Vagina (tissue), 2 donors: ENCODE data around the gene DGKE. TPM values are rescaled to one million over a fixed set of nuclear protein-coding genes. Genes with fewer than 3 reads are reported as not detected.

Experiments used
- DNase-seq, 2 donors: peaks; one replicate each; pipeline ENCODE4 v3.0.0-alpha.2; 2017; ENCODE audit errors: extremely low spot score in 2 of 2
- H3K27ac ChIP-seq: fragments of 200-600 bp; sonication (generic); one replicate; pipeline ENCODE4 v1.5.1; 2019
- H3K27me3 ChIP-seq: fragments of 200-600 bp; sonication (generic); one replicate; pipeline ENCODE4 v1.5.1; 2019
- H3K36me3 ChIP-seq, 2 donors: fragments of 200-600 bp; sonication (generic); one replicate each; pipeline ENCODE4 v1.5.1; 2017 to 2019
- H3K4me1 ChIP-seq: fragments of 200-600 bp; sonication (generic); one replicate; pipeline ENCODE4 v1.5.1; 2019
- H3K4me3 ChIP-seq, 2 donors: fragments of 200-600 bp; sonication (generic); 1 replicate in 1 of 2; 2 replicates in 1 of 2; pipeline ENCODE4 v1.5.1; 2016 to 2019
- H3K9me3 ChIP-seq: fragments of 200-600 bp; sonication (generic); one replicate; pipeline ENCODE4 v1.5.1; 2019
- POLR2A ChIP-seq, 2 donors: fragments of 450-650 bp; IDR thresholded peaks; one replicate each; pipeline ENCODE4 v1.6.1; 2017; ENCODE audit warnings: antibody characterized with exemption in 2 of 2, mild to moderate bottlenecking in 2 of 2, moderate library complexity in 2 of 2
- POLR2AphosphoS5 ChIP-seq, 2 donors: sonication (generic); formaldehyde crosslinking; IDR thresholded peaks; one replicate each; pipeline ENCODE4 v1.9.0; 2017; ENCODE audit warnings: antibody characterized with exemption in 2 of 2, mild to moderate bottlenecking in 2 of 2, low read depth in 1 of 2; ENCODE audit not compliant: insufficient read depth in 1 of 2
- intact Hi-C: fragments of 100-400 bp; cut with DNase I; formaldehyde crosslinking; loops from one replicate; pipeline ENCODE4 v1.15.1; 2023
- total RNA-seq: library from RNA; depleted of rRNA; stranded (reverse); fragments of >200 nt; gene quantifications from one replicate; pipeline ENCODE4 v1.2.3, GENCODE V29; 2016
- TF ChIP-seq, protein P1 (sequence below), 3 experiments: fragments of 450-650 bp in 2 of 3; fragments of 200-600 bp in 1 of 3; sonication (generic) in 1 of 3; IDR thresholded peaks; one replicate each; pipeline ENCODE4 v1.5.1; 2017 to 2019; ENCODE audit warnings: antibody characterized with exemption in 3 of 3, mild to moderate bottlenecking in 2 of 3, moderate library complexity in 2 of 3

DGKE gene
- total RNA-seq, 1 donor from 2014 or later = 13.0 TPM

DNA sequence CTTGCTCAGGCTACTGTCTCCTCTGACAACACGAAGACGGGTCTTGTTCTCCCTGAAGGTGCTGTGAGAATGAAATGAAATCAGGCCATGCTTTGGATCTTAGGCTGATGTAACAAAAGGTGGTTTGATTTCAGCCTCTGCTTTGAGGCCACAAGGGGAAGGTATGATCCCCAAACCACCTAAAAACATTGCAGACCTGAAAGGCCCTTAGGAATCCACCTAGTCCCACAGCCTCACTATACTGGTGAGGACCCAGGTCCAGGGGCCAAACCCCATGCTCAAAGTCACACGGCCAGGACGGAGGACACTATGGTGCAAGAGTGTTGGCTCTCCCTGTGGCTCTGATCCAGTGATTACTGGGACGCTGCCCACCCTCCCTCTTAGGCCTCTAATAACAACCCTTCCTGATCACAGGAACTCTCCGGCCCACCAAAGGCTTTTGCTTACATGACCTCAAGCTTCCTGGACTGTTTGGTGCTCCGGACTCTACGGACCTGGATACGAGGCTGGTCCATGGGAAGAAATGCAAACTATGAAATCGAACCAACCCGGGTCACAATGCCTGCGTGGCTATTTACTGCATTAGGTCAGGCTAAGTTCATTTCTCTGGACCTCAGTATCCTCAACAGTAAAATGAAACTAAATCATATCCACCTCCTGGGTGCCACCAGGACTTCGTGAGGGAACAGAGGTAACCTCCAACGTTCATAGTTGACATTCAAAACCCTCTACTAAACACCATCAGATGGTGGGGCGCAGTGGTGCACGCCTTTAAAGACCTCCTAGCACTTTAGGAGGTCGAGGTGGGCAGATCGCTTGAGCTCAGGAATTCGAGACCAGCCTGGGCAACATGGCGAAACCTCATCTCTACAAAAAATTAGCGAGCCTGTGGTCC, 78.4 kb downstream of the DGKE start:
- TF ChIP-seq, protein P1, sequence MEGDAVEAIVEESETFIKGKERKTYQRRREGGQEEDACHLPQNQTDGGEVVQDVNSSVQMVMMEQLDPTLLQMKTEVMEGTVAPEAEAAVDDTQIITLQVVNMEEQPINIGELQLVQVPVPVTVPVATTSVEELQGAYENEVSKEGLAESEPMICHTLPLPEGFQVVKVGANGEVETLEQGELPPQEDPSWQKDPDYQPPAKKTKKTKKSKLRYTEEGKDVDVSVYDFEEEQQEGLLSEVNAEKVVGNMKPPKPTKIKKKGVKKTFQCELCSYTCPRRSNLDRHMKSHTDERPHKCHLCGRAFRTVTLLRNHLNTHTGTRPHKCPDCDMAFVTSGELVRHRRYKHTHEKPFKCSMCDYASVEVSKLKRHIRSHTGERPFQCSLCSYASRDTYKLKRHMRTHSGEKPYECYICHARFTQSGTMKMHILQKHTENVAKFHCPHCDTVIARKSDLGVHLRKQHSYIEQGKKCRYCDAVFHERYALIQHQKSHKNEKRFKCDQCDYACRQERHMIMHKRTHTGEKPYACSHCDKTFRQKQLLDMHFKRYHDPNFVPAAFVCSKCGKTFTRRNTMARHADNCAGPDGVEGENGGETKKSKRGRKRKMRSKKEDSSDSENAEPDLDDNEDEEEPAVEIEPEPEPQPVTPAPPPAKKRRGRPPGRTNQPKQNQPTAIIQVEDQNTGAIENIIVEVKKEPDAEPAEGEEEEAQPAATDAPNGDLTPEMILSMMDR (IDR thresholded peaks at IDR 0.05) = no peak
- TF ChIP-seq POLR2AphosphoS5 (IDR thresholded peaks at IDR 0.05; ENCODE audit: insufficient read depth in 1 of 2, low read depth in 1 of 2) (no peak), POLR2A (IDR thresholded peaks at IDR 0.05) (no peak)
- no peaks in the 10 kb centered on the region for H3K9me3 ChIP-seq
- no peaks in the 10 kb centered on the region for H3K27me3 ChIP-seq
- peak overlapping the region; percentile 96 for H3K27ac ChIP-seq
- H3K36me3 ChIP-seq = peaks cover 0 to 9% of the 10 kb centered on the region in 2 donors
- intact Hi-C loops = loop anchor here (5.0 kb wide), 1 partner anchor 80 kb away; the partner anchor contains the start of genes C17orf67 and DGKE
- no peak for DNase-seq
- H3K4me1 ChIP-seq = peaks cover 65% of the 10 kb centered on the region
- peak overlapping the region; percentile 78 to 83 for H3K4me3 ChIP-seq

DNA sequence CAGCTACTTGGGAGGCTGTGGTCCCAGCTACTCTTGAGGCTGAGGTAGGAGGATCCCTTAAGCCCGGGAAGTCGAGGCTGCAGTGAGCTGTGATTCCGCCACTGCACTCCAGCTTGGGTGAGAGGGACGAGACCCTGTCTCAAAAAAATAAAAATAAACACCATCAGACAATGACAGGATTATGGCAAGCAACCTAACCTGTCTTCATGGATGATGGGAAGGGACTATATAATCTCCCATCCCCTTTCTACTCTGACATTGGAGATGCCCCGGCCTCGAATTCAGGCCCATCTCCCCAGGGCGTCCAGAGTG, 79.0 kb downstream of the DGKE start:
- Histone ChIP-seq H3K27me3 (no peaks in the 10 kb centered on the region), H3K9me3 (no peaks in the 10 kb centered on the region), H3K4me3 (peak overlapping the region; percentile 78 to 83), H3K4me1 (peaks cover 65% of the 10 kb centered on the region), H3K27ac (peak overlapping the region; percentile 96), H3K36me3 (peaks cover 0 to 3% of the 10 kb centered on the region in 2 donors)
- TF ChIP-seq, protein P1 (IDR thresholded peaks at IDR 0.05) = no peak
- TF ChIP-seq POLR2AphosphoS5 (IDR thresholded peaks at IDR 0.05; ENCODE audit: insufficient read depth in 1 of 2, low read depth in 1 of 2) = no peak
- TF ChIP-seq POLR2A (IDR thresholded peaks at IDR 0.05) = no peak
- intact Hi-C loops = loop anchor here (5.0 kb wide), 1 partner anchor 81 kb away; the partner anchor contains the start of genes C17orf67 and DGKE
- no peak for DNase-seq

DNA sequence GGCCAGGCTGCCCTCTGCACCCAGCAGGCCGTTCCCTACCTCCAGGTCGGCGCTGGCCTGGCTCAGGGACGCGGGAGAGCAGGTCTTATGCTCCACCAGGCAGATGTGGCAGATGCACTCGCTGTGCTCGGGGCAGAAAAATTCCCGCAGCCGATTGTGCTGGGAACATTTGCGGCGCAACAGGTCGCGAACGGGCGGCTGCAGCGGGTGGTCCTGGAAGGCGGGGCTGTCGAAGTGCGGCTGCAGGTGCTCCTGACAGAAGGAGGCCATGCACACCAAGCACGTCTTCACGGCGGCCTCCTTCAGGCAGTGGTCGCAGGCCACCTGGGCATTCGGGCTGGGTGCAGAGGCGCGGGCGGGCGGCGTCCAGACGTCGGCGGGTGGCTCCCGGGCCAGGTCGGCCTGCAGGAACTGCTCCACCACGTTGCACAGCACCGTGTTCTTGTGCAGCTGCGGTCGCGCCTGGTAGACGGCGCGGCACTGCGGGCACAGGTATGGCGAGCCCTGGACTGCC, 79.5 kb downstream of the DGKE start:
- Histone ChIP-seq H3K27me3 (no peaks in the 10 kb centered on the region), H3K4me3 (peak overlapping the region; percentile 78 to 83), H3K9me3 (no peaks in the 10 kb centered on the region), H3K27ac (peak overlapping the region; percentile 96), H3K36me3 (no peaks in the 10 kb centered on the region), H3K4me1 (peaks cover 62% of the 10 kb centered on the region)
- TF ChIP-seq POLR2A (IDR thresholded peaks at IDR 0.05) (no peak), POLR2AphosphoS5 (IDR thresholded peaks at IDR 0.05; ENCODE audit: insufficient read depth in 1 of 2, low read depth in 1 of 2) (no peak)
- TF ChIP-seq, protein P1 (IDR thresholded peaks at IDR 0.05) = no peak
- intact Hi-C loops = loop anchor here (5.0 kb wide), 1 partner anchor 81 kb away; the partner anchor contains the start of genes C17orf67 and DGKE
- no peak for DNase-seq

DNA sequence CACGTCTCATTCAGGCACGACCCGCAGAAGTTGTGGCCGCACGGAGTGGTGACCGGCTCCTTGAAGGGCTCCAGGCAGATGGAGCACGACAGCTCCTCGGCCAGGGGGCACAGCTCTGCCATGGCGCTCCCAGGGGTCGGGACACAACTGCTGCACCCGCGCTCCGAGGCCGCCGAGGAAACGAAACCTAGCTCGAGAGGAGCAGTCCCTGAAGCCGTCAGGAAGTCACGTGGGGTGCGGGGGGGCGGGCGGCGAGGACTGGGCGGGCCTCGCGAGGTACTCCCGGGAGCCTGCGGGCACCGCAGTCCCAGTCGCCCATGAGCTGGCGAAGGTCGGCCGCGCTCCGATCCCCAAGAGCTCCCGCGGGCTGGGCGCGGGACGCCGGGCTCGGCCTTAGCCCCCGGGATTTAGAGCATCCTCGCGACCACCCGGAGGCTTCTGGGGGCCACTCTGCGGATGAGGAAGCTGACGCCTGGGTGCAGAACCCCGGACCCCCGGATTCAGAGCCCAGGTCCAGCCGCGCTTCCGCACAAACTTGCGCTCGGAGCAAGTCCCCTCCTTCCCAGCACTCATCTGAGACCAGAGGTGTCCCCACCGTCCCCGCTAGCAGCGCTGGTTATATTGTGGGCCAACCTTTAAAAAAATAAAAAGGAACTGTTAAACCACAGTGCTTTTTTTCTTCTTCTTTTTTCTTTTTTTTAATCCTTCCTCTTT, 80.1 kb downstream of the DGKE start, which contains the start of gene TRIM25:
Gene TRIM25 (minus strand): TSS at position 183 of the 714 bp plus-strand sequence. CDS start 61 bp downstream, at position 122.
- no peaks in the 10 kb centered on the region for H3K36me3 ChIP-seq
- H3K27me3 ChIP-seq = no peaks in the 10 kb centered on the region
- intact Hi-C loops = loop anchor here (5.0 kb wide), 1 partner anchor 82 kb away; the partner anchor contains the start of genes C17orf67 and DGKE
- TF ChIP-seq POLR2A (IDR thresholded peaks at IDR 0.05) = peak; percentile 18 to 98
- TF ChIP-seq, protein P1 (IDR thresholded peaks at IDR 0.05) = peak in 2 of 3 experiments; percentile 10 to 25
- peak; percentile 65 to 99 for TF ChIP-seq POLR2AphosphoS5 (IDR thresholded peaks at IDR 0.05; ENCODE audit: insufficient read depth in 1 of 2, low read depth in 1 of 2)
- peak within 1 kb of the TSS; percentile 96 for H3K27ac ChIP-seq
- H3K9me3 ChIP-seq = no peaks in the 10 kb centered on the region
- DNase-seq = peak in 1 of 2 donors; percentile 97
- peaks cover 56% of the 10 kb centered on the region for H3K4me1 ChIP-seq
- H3K4me3 ChIP-seq = peak within 1 kb of the TSS; percentile 78 to 83
